Erythroblast (primary cell): ENCODE data around the gene RANBP17.

Experiments used
- GATA1 ChIP-seq: IDR thresholded peaks from 2 replicates; pipeline ENCODE4 v1.6.1; 2011; ENCODE audit warnings: low read depth, mild to moderate bottlenecking, control low read depth, low read length, moderate library complexity
- POLR2A ChIP-seq: IDR thresholded peaks from 2 replicates; pipeline ENCODE4 v1.6.1; 2011; ENCODE audit warnings: mild to moderate bottlenecking, low read length

DNA sequence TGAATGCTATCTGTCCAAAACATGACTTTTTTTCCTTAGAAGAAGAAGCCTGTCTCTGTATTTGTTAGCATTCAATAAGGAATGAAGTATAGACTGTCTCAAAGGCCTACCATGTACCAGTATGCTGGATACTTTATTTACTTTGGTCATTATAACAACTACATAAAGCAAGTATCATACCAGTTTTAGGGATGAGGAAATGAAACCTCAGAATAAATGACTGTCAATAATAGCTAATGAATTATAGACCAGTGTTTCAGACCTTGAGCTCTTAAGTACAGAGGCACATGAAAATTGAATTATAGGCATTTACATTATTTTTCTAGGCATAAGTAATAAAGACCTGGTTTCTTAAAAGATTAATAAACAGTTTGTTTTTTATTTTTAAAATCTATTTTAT is 280.8 kb downstream of the RANBP17 start:
- TF ChIP-seq POLR2A (no peak), GATA1 (no peak)
